Right renal pelvis (tissue), 4 donors: Measurements from ENCODE around the gene HIVEP3. TPM values are rescaled to one million over a fixed set of nuclear protein-coding genes. Genes with fewer than 3 reads are reported as not detected.

ENCODE experiments used
- DNase-seq, 4 donors: peaks; one replicate each; pipeline ENCODE4 v3.0.0-alpha.2; 2013; ENCODE audit warnings: low read depth in 4 of 4, low spot score in 3 of 4, missing footprints in 1 of 4
- polyA plus RNA-seq, 4 donors: library from polyadenylated mRNA; unstranded; fragments of 120-200 nt; gene quantifications; one replicate each; pipeline ENCODE4 v1.2.1, GENCODE V29; 2013; ENCODE audit not compliant: insufficient read length in 4 of 4

Gene HIVEP3
- polyA plus RNA-seq, 4 donors = 3.9 to 4.9 (median 4.5) TPM

DNA sequence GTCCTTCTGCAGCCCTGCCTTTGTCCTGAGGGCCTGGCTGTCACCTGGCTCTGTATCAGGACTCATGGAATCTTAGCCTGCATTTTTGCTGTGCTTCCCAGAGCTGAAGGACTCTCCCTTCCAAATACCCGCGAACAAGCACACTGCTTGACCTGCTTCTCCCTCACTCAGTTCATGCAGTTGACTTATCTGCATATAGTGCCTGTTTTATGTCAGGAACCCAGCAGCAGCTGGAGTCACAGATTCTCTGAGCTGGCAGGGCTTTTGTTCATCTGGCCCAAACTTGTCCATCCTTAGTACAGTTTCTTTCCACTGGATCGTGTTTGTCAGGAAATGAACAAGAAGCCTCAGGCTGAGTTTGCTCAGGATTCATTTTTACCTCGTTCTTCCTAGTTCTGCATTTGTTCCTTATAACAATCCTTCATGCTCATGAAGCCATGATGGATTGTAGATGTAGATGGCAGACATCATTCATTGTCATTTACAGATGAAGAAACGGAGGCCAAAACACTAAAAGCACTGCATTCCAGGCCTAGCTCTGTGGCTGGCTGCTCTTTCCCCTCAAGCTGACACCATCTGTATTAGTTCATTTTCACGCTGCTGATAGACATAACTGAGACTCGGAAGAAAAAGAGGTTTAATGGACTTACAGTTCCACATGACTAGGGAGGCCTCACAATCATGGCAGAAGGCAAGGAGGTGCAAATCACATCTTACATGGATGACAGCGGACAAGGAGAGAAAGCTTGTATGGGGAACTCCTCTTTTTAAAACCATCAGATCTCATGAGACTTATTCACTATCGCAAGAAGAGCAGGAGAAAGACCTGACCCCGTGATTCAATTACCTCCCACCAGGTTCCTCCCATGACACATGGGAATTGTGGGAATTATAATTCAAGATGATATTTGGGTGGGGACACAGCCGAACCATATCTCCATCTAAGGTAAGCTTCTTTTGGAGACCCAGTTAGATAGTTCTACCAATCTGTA lies 150.9 kb downstream of the HIVEP3 start:
- no peak for DNase-seq

DNA sequence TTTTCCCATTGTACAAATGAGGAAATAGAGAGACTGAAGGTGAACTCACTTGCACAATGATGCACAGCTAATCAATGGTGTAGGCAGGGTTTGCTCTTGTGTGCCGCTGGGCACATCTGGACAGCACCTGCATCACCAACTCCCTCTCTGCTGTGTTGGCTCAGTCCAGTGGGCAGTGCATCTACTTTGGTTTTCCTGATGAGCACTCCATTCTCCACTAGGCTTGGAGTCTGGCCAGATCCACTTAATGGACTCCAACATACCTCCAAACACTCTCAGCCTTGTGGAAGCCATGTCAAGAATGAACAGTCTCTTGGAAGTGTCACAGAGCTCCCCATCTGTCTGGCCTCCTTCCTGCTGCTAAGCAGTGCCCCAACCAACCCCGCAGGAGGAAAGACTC lies 152.2 kb downstream of the HIVEP3 start:
- DNase-seq = no peak

DNA sequence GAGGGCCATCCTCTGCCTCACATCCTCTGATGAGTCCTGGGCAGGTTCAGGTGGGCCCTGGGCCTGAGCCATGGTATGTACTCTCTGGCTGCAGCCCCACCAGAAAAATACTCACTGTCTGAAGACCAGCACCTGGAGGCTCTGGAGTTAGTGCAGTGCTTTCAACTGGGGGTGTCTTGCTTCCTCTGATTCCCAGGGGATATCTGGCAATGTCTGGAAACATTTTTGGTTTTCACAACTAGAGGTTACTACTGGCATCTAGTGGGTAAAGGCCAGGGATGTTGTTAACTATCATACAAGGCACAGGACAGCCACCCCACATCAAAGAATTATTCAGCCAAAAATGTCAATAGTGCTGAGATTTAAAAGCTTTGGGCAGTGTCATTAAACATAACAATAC lies 152.7 kb downstream of the HIVEP3 start:
- DNase-seq = no peak

DNA sequence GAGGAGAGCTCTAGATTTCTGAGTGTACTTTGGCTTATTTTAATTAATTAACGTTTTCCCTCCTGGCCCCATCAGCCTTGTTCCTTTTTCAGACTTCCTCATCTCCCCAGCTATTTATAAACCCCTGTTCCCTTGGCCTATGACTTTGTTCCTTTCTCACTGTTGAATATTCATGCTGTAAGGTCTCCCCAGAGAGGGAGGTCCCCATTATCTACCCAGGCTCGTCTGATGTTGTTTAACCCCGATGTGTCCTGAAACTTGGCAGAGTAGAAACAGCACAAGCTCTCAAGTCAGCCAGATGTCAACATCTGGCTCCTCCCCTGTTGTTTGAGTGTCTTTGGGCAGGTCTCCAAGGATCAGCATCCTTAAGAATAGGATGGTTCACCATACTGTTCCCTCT lies 153.6 kb downstream of the HIVEP3 start:
- no peak for DNase-seq

DNA sequence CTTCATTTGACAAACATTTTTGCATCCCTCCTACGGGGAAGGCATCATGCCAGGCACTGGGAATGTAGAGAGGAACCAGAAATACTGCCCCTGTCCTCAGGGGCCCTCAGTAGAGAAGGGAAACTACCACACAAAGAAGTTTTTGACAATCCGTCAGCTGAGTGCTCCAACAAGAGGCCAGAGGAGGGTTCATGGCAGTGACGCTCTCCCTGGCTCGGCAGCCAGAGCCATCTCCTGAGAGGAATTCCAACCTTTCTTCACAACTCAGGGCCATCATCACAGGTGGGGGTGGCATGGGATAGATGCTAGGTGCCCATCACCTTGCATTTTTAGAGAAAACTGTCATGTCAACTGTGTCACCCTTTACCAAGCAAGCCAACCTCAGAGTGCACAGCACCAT lies 154.1 kb downstream of the HIVEP3 start:
- DNase-seq = no peak

DNA sequence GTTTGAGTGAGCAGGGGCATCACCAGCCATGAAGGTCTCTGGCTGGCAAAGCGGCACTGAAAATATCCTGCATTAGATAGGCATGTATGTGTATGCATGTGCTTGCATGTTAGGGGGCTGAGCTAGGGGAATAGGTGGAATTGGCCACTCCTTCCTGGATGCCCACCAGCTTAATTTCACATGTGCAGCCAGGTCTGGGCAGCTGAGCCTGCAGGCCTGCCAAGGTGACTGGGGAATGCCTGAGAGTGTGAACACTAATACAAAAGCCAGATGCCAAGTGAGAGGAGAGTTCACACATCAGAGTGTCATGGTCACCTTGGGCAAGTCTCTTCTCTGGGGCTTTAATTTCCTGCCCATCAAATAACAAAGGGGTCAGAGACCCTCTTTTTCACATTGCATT lies 155.9 kb downstream of the HIVEP3 start:
- DNase-seq = no peak

DNA sequence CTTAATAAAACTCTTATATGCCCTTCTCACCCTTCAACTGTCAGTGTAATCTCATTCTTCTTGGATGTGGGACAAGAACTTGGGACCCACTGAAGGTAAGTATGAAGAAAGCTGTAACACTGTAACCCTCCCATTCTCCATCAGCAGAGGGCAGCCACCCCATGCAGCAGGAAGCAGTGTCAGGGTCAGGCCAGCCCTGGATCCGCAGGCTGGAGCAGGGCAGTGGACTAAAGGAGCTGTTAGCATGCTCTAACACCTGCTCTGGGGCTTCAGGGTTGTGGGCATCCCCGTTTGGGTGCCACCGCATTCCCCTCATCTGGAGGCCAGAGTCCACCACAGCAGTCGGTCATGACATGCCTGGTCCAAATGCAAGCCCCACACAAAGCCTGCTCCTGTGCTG lies 156.5 kb downstream of the HIVEP3 start:
- no peak for DNase-seq

DNA sequence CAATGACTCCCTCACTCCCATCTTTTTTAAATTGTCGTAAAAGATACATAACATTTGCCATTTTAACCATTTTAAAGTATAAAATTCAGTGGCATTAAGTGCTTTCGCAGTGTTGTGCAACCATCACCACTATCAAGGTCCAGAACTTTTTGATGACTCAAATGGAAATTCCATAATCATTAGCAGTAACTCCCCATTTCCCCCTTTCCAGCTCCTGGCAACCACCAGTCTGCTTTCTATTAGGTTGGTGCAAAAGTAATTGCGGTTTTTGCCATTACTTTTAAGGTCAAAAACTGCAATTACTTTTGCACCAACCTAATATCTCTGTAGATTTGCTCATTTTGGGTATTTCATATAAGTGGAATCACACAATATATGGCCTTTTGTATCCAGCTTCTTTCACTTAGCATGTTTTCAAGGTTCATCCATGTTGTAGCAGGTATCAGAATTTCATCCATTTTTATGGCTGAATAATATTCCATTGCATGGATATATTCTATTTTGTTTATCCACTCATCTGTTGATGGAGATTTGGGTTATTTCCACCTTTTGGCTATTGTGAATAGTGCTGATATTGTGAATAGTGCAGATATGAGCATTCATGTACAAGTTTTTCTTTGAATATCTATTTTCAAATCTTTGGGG lies 159.7 kb downstream of the HIVEP3 start:
- no peak for DNase-seq

DNA sequence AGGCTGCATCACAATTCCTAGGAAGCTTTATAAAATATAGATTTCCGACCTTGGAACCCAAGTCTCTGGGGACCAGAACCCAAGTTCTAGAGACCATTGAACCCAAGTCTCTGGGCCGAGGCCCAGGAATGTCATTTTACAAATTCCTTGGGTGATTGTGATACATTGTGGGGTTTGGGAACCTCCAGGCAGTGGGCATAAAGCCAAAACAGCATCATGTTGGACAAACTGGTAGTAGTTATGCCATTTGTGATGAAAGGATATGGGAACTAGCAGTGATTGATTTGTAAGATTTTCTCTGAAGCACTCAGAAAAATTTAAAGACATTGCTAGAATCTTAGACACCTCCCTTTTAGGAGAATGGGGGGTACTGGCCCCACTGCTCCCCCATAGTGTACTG lies 160.2 kb downstream of the HIVEP3 start:
- no peak for DNase-seq

DNA sequence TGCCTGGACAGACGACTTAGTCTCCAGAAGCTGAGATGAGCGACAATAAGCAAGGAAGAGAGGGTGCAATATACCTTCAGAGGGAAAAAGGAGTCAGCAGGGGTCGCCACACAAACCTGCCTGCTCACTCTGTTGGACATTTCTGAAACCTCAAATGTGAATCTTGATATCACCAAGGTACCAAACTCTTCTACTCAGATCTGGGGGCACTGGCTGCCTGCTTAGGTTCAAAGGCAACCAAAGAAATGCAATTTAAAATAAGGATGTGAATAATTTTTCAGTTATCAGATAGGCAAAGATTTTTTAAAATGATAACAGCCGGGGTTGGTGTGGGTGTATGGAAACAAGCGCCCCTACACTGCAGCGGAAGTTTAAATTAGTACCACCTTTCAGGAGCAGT lies 164.2 kb downstream of the HIVEP3 start:
- DNase-seq = no peak

DNA sequence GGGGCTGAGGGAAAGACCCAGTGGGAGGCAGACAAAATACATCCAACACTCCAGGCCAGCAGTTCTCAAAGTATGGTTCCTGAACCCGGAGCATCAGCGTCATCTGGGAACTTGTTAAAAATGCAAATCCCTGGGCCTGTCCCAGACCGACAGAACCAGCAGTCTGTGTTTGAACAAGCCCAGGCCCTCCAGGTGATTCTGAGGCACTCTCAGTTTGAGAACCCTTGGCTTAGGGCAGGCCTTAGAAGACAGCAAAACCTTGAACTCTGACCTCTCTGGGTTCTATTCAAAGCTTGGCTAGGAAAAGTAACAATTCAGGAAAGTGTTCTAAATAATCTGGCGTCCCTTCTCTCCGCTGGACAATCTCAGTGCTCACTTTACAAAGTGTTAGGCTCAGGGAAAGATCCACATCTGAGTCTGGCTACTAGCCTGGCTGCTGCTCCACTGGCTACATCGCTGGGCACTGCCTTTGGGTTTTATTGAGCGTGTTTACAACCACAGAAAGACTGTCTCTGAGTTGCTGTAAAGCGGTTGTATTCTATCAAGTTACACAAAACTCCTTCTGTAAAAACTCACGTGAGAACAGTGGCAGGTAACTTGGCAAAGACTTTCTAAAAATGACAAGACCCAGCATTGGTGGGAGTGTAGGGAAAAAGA lies 166.1 kb downstream of the HIVEP3 start:
- DNase-seq = no peak

DNA sequence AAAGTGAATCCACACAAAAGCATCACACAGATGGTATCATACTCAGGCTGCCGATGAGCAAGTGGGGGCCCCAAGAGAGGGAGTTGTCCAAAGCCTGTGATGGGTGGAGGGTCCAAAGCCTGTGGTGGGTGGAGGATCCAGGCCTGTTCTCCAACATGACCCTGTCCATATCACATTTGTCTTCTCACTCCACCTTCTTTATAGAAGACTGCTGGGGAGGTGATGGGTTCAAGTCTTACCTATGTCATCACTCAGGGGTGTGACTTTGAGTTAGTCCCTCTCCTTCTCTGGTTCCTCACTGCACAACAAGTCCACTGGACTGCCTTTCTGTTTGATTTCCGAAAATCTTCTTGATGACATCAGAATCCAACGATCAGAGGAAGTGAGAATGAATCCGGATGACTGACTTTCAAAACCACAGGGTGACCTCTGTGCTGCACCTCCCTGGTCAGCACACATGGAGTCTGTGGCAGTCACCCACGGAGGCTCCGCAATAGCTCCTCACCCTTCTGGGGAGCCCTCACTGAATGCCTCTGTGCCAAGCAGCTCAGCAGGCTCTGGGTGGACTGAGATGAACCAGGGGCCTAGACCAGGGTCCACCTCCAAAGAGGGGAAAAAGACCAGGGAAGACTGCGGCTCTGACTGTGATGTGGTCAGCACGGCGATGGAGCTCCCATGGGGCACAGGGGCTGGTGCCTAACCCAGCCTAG lies 166.8 kb downstream of the HIVEP3 start:
- no peak for DNase-seq

DNA sequence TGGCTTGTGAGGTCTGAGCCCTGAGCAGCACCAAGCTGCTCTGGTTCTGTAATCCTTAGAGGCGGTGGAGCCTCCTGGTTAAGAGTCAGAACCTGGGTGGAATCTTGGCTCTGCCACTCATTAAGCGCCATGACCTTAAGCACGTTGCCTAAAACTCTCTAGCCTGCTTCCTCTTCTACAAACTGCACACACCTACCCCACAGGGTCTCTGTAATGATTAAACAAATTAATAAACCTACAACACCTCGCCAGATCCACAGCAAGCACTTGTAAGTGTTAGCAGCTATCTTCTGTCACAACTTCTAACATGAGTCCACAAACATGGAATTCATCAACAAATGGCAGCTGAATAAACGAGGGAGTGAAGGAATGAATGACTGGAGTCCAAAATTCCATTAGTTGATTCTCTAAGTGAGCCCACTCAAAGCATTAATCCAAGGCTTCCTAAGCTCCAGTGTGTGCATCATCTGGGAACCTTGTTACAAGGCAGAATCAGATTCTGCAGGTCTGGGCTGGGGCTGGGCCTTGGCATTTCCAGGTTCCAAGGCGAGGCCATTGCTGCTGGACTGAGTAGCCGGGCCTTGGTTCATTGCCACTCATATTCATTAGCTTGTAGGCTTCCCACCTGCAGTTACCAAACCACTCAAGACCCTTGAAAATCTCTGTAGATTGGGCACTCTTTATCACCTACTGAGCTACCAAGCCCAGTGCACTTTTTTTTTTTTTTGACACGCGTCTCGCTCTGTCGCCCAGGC lies 168.6 kb downstream of the HIVEP3 start:
- no peak for DNase-seq

DNA sequence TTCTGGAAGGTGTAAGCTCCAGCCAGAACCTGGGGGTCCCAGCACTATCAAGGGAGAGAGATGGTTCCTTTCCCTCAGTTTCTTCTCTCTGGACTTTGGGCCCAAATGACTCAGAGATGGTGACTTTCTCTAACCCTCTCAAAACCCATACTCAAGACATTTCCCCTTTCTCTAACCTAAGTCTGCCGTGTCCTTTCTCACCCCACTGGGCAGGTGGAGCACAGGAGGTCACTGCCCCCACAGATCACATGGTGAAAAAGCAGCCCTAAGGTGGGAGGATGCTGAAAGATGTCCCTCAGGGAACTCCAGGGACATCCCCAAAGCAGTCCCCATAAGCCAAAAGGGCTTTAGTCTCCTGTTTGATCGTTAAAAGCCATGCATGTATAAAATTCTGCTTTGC lies 173.7 kb downstream of the HIVEP3 start:
- no peak for DNase-seq

DNA sequence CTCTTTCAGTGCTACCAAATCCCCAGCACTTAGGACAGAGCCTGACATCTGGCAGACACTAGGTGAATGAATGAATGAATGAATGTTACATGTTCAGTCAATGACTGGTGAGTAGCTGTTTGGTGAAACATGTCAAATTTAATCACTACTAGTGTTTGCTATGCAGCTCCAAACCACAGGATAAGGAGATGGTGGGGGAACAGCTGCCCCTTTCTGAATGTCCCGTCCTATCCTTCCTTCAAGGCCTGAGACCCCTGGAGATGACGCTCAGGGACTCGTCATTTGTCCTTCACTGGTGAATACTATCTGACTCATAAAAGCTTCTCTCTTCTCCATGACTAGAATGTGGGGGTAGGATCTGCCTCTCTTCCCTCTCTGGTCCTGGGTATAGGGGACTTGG lies 175.4 kb downstream of the HIVEP3 start:
- DNase-seq = no peak

DNA sequence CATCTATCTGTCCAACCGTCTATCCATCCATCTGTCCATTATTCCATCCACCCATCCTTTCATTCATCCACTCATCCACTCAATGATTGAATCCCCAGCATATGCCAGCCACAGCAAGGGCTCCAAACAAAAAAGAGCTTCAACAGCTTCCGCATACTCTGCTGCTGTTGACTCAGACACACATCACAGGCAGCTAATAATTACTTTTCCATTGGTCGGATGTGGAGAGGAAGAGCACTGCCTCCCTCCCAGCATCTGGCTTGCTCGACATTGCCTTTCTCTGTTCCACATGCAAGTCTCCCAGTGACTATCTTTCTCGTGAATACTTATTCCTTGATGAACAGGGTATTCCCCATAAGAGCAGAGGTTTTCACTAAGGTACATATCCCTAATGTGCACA lies 176.5 kb downstream of the HIVEP3 start:
- no peak for DNase-seq

DNA sequence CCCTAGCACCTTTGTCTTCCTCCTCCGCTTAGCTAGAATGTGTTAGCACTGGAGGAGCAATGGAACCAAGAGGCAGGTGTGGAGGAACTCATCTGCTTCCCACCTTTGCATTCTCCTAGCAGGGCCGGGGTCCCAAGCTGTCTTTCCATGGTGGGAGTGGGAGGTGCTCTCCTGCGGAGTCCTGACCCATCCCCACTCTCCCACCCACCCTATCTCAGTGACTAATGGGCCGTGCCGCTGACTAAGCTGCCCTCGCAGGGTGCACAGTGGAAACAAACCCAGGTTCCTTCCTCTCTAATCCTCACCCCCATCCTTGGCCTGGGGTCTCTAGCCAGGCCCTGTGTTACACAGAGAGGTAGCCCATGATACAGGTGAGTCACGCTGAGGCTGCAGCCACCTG lies 177.5 kb downstream of the HIVEP3 start:
- no peak for DNase-seq

DNA sequence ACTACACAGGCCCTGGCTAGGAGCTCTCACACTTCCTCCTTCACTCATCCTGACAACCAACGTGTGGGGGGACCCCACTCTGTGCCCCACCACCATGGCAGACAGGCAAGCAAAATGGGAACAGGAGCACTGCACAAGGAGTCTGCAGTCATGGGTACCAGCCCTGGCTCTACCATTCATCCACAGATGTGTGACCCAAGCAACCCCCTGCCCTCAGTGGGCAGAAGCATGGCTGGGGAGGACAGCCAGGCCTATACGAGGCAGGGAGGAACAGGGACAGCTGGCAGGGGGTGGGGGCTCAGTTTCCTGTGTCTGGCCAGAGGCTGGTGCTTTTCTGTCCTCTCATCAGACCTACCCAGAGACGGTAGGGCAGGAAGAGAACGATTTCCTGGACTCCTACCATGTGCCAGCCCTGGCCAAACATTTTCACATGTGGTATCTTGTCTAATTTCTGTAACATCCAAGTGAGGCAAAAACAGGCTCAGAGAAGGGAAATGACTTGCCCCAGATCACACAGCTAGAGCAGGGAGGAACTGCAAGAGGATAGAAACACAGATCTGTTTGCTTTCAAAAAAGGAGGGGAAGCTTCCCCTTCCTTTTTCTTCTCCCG lies 178.0 kb downstream of the HIVEP3 start:
- no peak for DNase-seq

DNA sequence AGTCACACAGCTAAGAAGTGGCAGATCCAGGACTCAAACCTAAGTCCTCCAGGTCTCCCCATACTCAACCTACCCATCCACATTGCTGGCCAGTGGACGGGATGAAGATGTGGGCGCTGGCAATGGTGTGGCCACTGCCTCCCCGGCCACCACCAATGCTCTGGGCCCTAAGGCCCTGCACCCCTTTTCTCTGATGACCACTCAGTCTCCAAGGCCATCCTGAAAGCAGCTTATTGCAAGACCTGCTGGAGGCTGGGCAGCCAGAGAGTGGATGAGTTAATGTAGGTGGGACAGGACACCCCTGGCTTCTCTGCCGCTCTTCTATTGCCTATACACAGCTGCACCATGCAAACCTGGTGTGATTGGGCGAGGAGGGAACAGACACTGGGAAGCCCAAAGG lies 178.7 kb downstream of the HIVEP3 start:
- no peak for DNase-seq
